ENCODE measurements around the gene TASP1.

- TF ChIP-seq EZH2phosphoT487 (IDR thresholded peaks at IDR 0.05; ENCODE audit: insufficient read depth, low read depth) = no peak
- TF ChIP-seq EZH2 (IDR thresholded peaks at IDR 0.05; ENCODE audit: insufficient read depth, poor library complexity, severe bottlenecking) = no peak
Measured at GRCh38 chr20:13638162-13638495, 603 bp downstream of the TASP1 start.
